OCI-LY7 (cell line): ENCODE data around the gene HTATSF1.

Source experiments
- CTCF ChIP-seq: fragments of 200-600 bp; sonication (generic); conservative IDR thresholded peaks from 2 replicates; pipeline ENCODE4 v1.5.1; 2014; ENCODE audit warnings: mild to moderate bottlenecking, antibody characterized with exemption, low read length, moderate library complexity, mixed read lengths
- EZH2phosphoT487 ChIP-seq: fragments of 200-600 bp; sonication (generic); IDR thresholded peaks from 2 replicates; pipeline ENCODE4 v1.6.1; 2018; ENCODE audit warnings: low read depth, borderline replicate concordance, mild to moderate bottlenecking, mixed run types, antibody characterized with exemption, low read length, moderate library complexity, mixed read lengths

GRCh38 chrX:136549226-136549625, 51.8 kb downstream of the HTATSF1 start:
- no peak for TF ChIP-seq CTCF
- no peak for TF ChIP-seq EZH2phosphoT487
